LNCAP (cell line): ENCODE measurements around the gene INHBC.

Experiments
- CTCF ChIP-seq: fragments of 450-650 bp; IDR thresholded peaks from 2 replicates; pipeline ENCODE4 v1.5.1; 2017; ENCODE audit warnings: mild to moderate bottlenecking

Gene INHBC

GRCh38 chr12:57489157-57489641 is 54.6 kb downstream of the INHBC start:
- TF ChIP-seq CTCF = no peak

DNA sequence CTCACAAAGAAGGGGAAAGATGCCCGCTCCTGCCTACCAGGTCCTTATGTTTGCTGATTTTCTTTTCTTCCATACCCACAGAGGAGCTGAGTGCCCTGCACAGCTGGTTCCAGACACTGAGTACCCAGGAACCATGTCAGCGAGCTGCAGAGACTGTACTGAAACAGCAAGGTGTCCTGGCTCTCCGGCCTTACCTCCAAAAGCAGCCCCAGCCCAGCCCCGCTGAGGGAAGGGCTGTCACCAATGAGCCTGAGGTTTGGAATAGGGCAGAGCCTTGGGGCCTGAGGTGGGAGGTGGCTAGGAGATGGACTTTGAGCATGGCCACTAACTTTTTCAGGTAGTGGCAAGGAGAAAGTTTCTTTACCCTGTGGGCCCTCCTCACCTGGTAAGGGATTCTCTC is 55.5 kb downstream of the INHBC start:
- no peak for TF ChIP-seq CTCF

- peak; percentile 27; the same call in 1 of the 2 replicates for TF ChIP-seq CTCF
Observed at GRCh38 chr12:57491393-57492280, 57.1 kb downstream of the INHBC start.

GRCh38 chr12:57496822-57497221 is 62.2 kb downstream of the INHBC start:
- no peak for TF ChIP-seq CTCF

GRCh38 chr12:57497223-57498131 is 62.9 kb downstream of the INHBC start:
- TF ChIP-seq CTCF = no peak

GRCh38 chr12:57498132-57498502 is 63.5 kb downstream of the INHBC start:
- no peak for TF ChIP-seq CTCF

- TF ChIP-seq CTCF = no peak
Observed at GRCh38 chr12:57498571-57498970, 64.0 kb downstream of the INHBC start.
